Measurements from ENCODE around the gene TP53INP2. TPM values are rescaled to one million over a fixed set of nuclear protein-coding genes. Genes with fewer than 3 reads are reported as not detected.
A peak's percentile ranks its signal among the peaks of the same experiment; 100 is the strongest.

The TP53INP2 gene
- total and polyA plus RNA-seq, 2 experiments from 2014 or later: 8.6 to 10.6 TPM

- 78% methylated on average over 3 of the region's 3 CpGs for WGBS (ENCODE audit: low lambda C conversion rate, missing lambda C conversion rate)
- H2AFZ ChIP-seq: no peak overlapping the region
- H3K4me1 ChIP-seq (ENCODE audit: insufficient read depth): peaks cover 14% of the 10 kb centered on the region
- no peak overlapping the region for H3K27ac ChIP-seq
- H3K36me3 ChIP-seq (replicated peaks; ENCODE audit: insufficient read depth, low read depth): no peaks in the 10 kb centered on the region
- DNase-seq (ENCODE audit: low spot score): no peak
- H4K20me1 ChIP-seq (ENCODE audit: insufficient read depth, poor library complexity, severe bottlenecking): peaks cover 8% of the 10 kb centered on the region
- no peaks in the 10 kb centered on the region for H3K9me3 ChIP-seq (ENCODE audit: low read depth)
- no peak overlapping the region for H3K4me2 ChIP-seq
- no peaks in the 10 kb centered on the region for H3K79me2 ChIP-seq
- no peaks in the 10 kb centered on the region for H3K9me2 ChIP-seq (replicated peaks; ENCODE audit: insufficient read depth)
- no peak overlapping the region for H3K4me3 ChIP-seq
- no peak for TF ChIP-seq EZH2phosphoT487 (IDR thresholded peaks at IDR 0.05; ENCODE audit: low read depth, severe bottlenecking, unreplicated experiment)
- no peak for TF ChIP-seq CTCF (IDR thresholded peaks at IDR 0.05; ENCODE audit: poor library complexity)
- TF ChIP-seq EZH2 (IDR thresholded peaks at IDR 0.05; ENCODE audit: borderline replicate concordance): no peak
- no peaks in the 10 kb centered on the region for H3K27me3 ChIP-seq
These were observed 3.0 kb downstream of the TP53INP2 start for GRCh38 chr20:34706912-34707784.

GRCh38 chr20:34708621-34709043, 4.5 kb downstream of the TP53INP2 start:
- Histone ChIP-seq H3K9me2 (replicated peaks; ENCODE audit: insufficient read depth) (no peaks in the 10 kb centered on the region), H3K27ac (peak overlapping the region; percentile 86), H3K4me2 (peak overlapping the region; percentile 92), H3K9me3 (ENCODE audit: low read depth) (no peaks in the 10 kb centered on the region), H3K79me2 (no peaks in the 10 kb centered on the region), H3K36me3 (replicated peaks; ENCODE audit: insufficient read depth, low read depth) (no peaks in the 10 kb centered on the region), H4K20me1 (ENCODE audit: insufficient read depth, poor library complexity, severe bottlenecking) (peaks cover 8% of the 10 kb centered on the region), H2AFZ (peak overlapping the region; percentile 67), H3K4me3 (peak overlapping the region; percentile 87), H3K4me1 (ENCODE audit: insufficient read depth) (peaks cover 17% of the 10 kb centered on the region), H3K27me3 (no peaks in the 10 kb centered on the region)
- WGBS (ENCODE audit: low lambda C conversion rate, missing lambda C conversion rate): 18% methylated on average over 7 of the region's 22 CpGs
- peak; percentile 63 for DNase-seq (ENCODE audit: low spot score)
- TF ChIP-seq EZH2 (IDR thresholded peaks at IDR 0.05; ENCODE audit: borderline replicate concordance): no peak
- no peak for TF ChIP-seq EZH2phosphoT487 (IDR thresholded peaks at IDR 0.05; ENCODE audit: low read depth, severe bottlenecking, unreplicated experiment)
- TF ChIP-seq CTCF (IDR thresholded peaks at IDR 0.05; ENCODE audit: poor library complexity): peak; percentile 56

- DNase-seq (ENCODE audit: low spot score): peak; percentile 88
- WGBS (ENCODE audit: low lambda C conversion rate, missing lambda C conversion rate): 1% methylated on average over 41 of the region's 64 CpGs
- Histone ChIP-seq H3K36me3 (replicated peaks; ENCODE audit: insufficient read depth, low read depth) (no peaks in the 10 kb centered on the region), H3K27ac (peak overlapping the region; percentile 86), H3K79me2 (no peaks in the 10 kb centered on the region), H3K4me3 (peak overlapping the region; percentile 87), H3K9me3 (ENCODE audit: low read depth) (no peaks in the 10 kb centered on the region), H2AFZ (peak overlapping the region; percentile 67), H3K4me1 (ENCODE audit: insufficient read depth) (peaks cover 17% of the 10 kb centered on the region), H3K9me2 (replicated peaks; ENCODE audit: insufficient read depth) (no peaks in the 10 kb centered on the region), H3K27me3 (no peaks in the 10 kb centered on the region), H4K20me1 (ENCODE audit: insufficient read depth, poor library complexity, severe bottlenecking) (peaks cover 8% of the 10 kb centered on the region), H3K4me2 (peak overlapping the region; percentile 92)
- TF ChIP-seq EZH2 (IDR thresholded peaks at IDR 0.05; ENCODE audit: borderline replicate concordance) (no peak), CTCF (IDR thresholded peaks at IDR 0.05; ENCODE audit: poor library complexity) (no peak)
These were observed 5.1 kb downstream of the TP53INP2 start for GRCh38 chr20:34709044-34709830.

Measured in hepatocyte (in vitro differentiated cells).